ENCODE data around the gene CTCFL. TPM values are rescaled to one million over a fixed set of nuclear protein-coding genes. Genes with fewer than 3 reads are reported as not detected.

The CTCFL gene
- total RNA-seq, 1 donor from 2014 or later: 0.09 TPM

- Mint-ChIP-seq H3K36me3 (ENCODE audit: low read depth) (no peaks in the 10 kb centered on the region), H3K4me3 (no peak overlapping the region), H3K4me1 (peaks cover 18% of the 10 kb centered on the region), H3K27ac (ENCODE audit: unreplicated experiment) (no peak overlapping the region), H3K9me3 (no peaks in the 10 kb centered on the region), H3K27me3 (ENCODE audit: low read depth) (peaks cover 5% of the 10 kb centered on the region)
- no peak for DNase-seq (ENCODE audit: low read depth, low spot score)
- no peak for TF ChIP-seq CTCF (conservative IDR thresholded peaks at IDR 0.05)
Observed at GRCh38 chr20:57507477-57507876, 17.5 kb downstream of the CTCFL start.

- Mint-ChIP-seq H3K9me3 (no peaks in the 10 kb centered on the region), H3K27me3 (ENCODE audit: low read depth) (peaks cover 12% of the 10 kb centered on the region), H3K36me3 (ENCODE audit: low read depth) (no peaks in the 10 kb centered on the region), H3K4me3 (no peak overlapping the region), H3K27ac (ENCODE audit: unreplicated experiment) (no peak overlapping the region), H3K4me1 (peaks cover 26% of the 10 kb centered on the region)
- no peak for DNase-seq (ENCODE audit: low read depth, low spot score)
- no peak for TF ChIP-seq CTCF (conservative IDR thresholded peaks at IDR 0.05)
Observed at GRCh38 chr20:57505979-57506378, 19.0 kb downstream of the CTCFL start.

- H3K36me3 Mint-ChIP-seq (ENCODE audit: low read depth): no peaks in the 10 kb centered on the region
- no peak for DNase-seq (ENCODE audit: low read depth, low spot score)
Observed at GRCh38 chr20:57504411-57504810, 20.5 kb downstream of the CTCFL start.

GRCh38 chr20:57503035-57503658, 21.8 kb downstream of the CTCFL start:
- H3K27ac Mint-ChIP-seq (ENCODE audit: unreplicated experiment): no peak overlapping the region
- no peak for DNase-seq (ENCODE audit: low read depth, low spot score)
- H3K27me3 Mint-ChIP-seq (ENCODE audit: low read depth): peaks cover 22% of the 10 kb centered on the region
- TF ChIP-seq CTCF (conservative IDR thresholded peaks at IDR 0.05): no peak
- no peaks in the 10 kb centered on the region for H3K36me3 Mint-ChIP-seq (ENCODE audit: low read depth)
- no peaks in the 10 kb centered on the region for H3K9me3 Mint-ChIP-seq
- H3K4me1 Mint-ChIP-seq: peaks cover 33% of the 10 kb centered on the region
- H3K4me3 Mint-ChIP-seq: no peak overlapping the region

More at GRCh38 chr20:57504411-57504810, 20.5 kb downstream of the CTCFL start:
- Mint-ChIP-seq H3K27ac (ENCODE audit: unreplicated experiment) (no peak overlapping the region), H3K9me3 (no peaks in the 10 kb centered on the region), H3K4me1 (peaks cover 35% of the 10 kb centered on the region), H3K27me3 (ENCODE audit: low read depth) (peaks cover 21% of the 10 kb centered on the region), H3K4me3 (no peak overlapping the region)
- TF ChIP-seq CTCF (conservative IDR thresholded peaks at IDR 0.05): no peak

- H3K4me1 Mint-ChIP-seq: peaks cover 33% of the 10 kb centered on the region
- no peak for DNase-seq (ENCODE audit: low read depth, low spot score)
- no peaks in the 10 kb centered on the region for H3K36me3 Mint-ChIP-seq (ENCODE audit: low read depth)
- no peak overlapping the region for H3K4me3 Mint-ChIP-seq
- peaks cover 25% of the 10 kb centered on the region for H3K27me3 Mint-ChIP-seq (ENCODE audit: low read depth)
- no peak overlapping the region for H3K27ac Mint-ChIP-seq (ENCODE audit: unreplicated experiment)
- no peak for TF ChIP-seq CTCF (conservative IDR thresholded peaks at IDR 0.05)
- no peaks in the 10 kb centered on the region for H3K9me3 Mint-ChIP-seq
Observed at GRCh38 chr20:57502336-57502700, 22.6 kb downstream of the CTCFL start.
